Ovary (tissue), 3 donors: ENCODE measurements around the gene LDLRAD4.

ENCODE experiments used
- CTCF ChIP-seq, 3 donors: fragments of 450-650 bp in 2 of 3; fragments of 200-600 bp in 1 of 3; IDR thresholded peaks; one replicate each; pipeline versions ENCODE4 v1.5.1 to v1.8.0; 2016 to 2022; ENCODE audit warnings: antibody characterized with exemption in 3 of 3, mild to moderate bottlenecking in 1 of 3
- EP300 ChIP-seq: sonication (generic); formaldehyde crosslinking; IDR thresholded peaks from one replicate; pipeline ENCODE4 v1.6.1; 2017; ENCODE audit warnings: antibody characterized with exemption
- POLR2A ChIP-seq: fragments of 450-650 bp; IDR thresholded peaks from one replicate; pipeline ENCODE4 v1.6.1; 2017; ENCODE audit warnings: antibody characterized with exemption, mild to moderate bottlenecking, moderate library complexity
- donor health status: DM: no; HTN: no; CAD: no.

- no peak for TF ChIP-seq CTCF (IDR thresholded peaks at IDR 0.05)
- TF ChIP-seq POLR2A, result no peak
- TF ChIP-seq EP300, result no peak
These were observed 36.7 kb downstream of the LDLRAD4 start for GRCh38 chr18:13254971-13255927.
